Psoas muscle (tissue), 8 donors: ENCODE results near the gene PYGO2. TPM values are rescaled to one million over a fixed set of nuclear protein-coding genes. Genes with fewer than 3 reads are reported as not detected.
A peak's percentile ranks its signal among the peaks of the same experiment; 100 is the strongest.

Experiments used
- ATAC-seq, 4 donors: fragments of 200-7000 bp; cut with Tn5 transposase; one replicate each; pipeline ENCODE4 v1.9.1; 2020; ENCODE audit warnings: moderate library complexity in 3 of 4, mild to moderate bottlenecking in 2 of 4
- DNase-seq, 2 donors: peaks; one replicate each; pipeline ENCODE4 v3.0.0-alpha.2; 2020
- H3K27ac ChIP-seq: fragments of 200-600 bp; one replicate; pipeline ENCODE4 v1.8.0; 2022
- H3K27me3 ChIP-seq, 3 donors: fragments of 200-600 bp in 1 of 3; one replicate each; pipeline versions ENCODE4 v1.6.1 to v1.8.0; 2013 to 2022; ENCODE audit warnings: low read length in 2 of 3, mild to moderate bottlenecking in 2 of 3, moderate library complexity in 1 of 3; ENCODE audit not compliant: insufficient read depth in 3 of 3
- H3K36me3 ChIP-seq, 2 donors: fragments of 200-600 bp in 1 of 2; one replicate each; pipeline versions ENCODE4 v1.6.1 to v1.8.0; 2013 to 2022; ENCODE audit warnings: low read depth in 1 of 2, mild to moderate bottlenecking in 1 of 2, moderate library complexity in 1 of 2; ENCODE audit not compliant: insufficient read depth in 1 of 2
- H3K4me1 ChIP-seq: fragments of 200-600 bp; one replicate; pipeline ENCODE4 v1.8.0; 2022
- H3K4me3 ChIP-seq: fragments of 200-600 bp; one replicate; pipeline ENCODE4 v1.8.0; 2022; ENCODE audit warnings: mild to moderate bottlenecking
- H3K9me3 ChIP-seq: fragments of 200-600 bp; one replicate; pipeline ENCODE4 v1.8.0; 2022
- WGBS, 3 donors: extraction: QIAGEN DNeasy Blood & Tissue Kit; methylation state at CpG; one replicate each; pipeline versions ENCODE4 v1.1.6 to v1.1.7; 2013; 5-methylcytosine and 5-hydroxymethylcytosine counted together
- intact Hi-C, 2 donors: fragments of 100-400 bp; cut with DNase I; formaldehyde crosslinking; loops; one replicate each; pipeline versions ENCODE4 v1.11.0 to v1.14.2; 2022
- polyA plus RNA-seq, 3 donors: library from polyadenylated mRNA; stranded (reverse); fragments of 200-250 nt; gene quantifications; one replicate each; pipeline ENCODE4 v1.2.3, GENCODE V29; 2013
- total RNA-seq, 4 donors: library from RNA; stranded (reverse); fragmentation: NEBNext Ultra II Directional in 2 of 4; extraction: Animal tissue kit (Norgen Biotek cat#: 25700) in 2 of 4; gene quantifications; one replicate each; pipeline versions ENCODE4 v1.2.1 to v1.2.4, GENCODE V29; 2021 to 2023
- TF ChIP-seq, protein P1 (sequence below): fragments of 200-600 bp; IDR thresholded peaks from one replicate; pipeline ENCODE4 v1.8.0; 2022; ENCODE audit warnings: antibody characterized with exemption
- donor health status: healthy with polysubstance abuse.
- donor health status: DM: no; HTN: no; CAD: no; lungs with moderate emphysema.
- donor health status: Bipolar disorder and iron deficiency.
- donor health status: healthy.
- donor health status: DM: yes; HTN: yes; CAD: no.
- donor health status: DM: no; HTN: no; CAD: no.
- donor health status: DM: no; HTN: no; CAD: no.
- donor health status: DM: yes; HTN: yes; CAD: no.

PYGO2 gene
- total and polyA plus RNA-seq, 7 donors: 13.1 to 24.0 (median 16.9) TPM

DNA sequence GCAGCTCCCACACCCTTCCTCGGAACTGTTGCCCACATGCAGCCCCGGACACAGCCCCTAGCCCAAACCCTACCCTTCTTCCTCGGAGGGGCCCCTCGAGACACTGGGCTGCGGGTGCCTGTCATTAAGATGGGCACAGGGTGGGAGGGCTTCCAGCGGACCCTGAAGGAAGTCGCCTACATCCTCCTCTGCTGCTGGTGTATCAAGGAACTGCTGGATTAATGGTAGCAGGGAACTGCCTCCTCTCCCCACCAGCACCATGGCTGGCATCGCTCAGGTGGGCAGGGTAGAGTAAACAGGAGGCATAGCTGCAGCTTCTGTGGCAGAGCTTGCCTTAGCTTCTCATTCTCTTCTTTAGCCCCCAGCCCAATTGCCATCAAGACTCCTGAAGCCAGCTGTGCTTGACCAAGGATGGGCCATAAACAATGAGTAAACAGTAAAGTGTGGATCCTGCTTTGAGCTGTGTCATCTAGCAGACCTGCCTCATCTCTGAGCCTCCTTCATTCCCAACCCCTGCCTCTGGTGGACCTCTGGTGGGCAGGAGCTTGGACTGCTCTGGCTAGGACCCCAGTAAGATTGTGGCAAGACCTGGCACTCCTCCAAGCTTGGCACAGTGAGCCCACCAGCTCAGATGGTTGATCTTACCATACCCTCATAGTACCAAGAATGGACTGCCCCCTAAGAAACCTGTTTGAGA lies 32.1 kb upstream of the PYGO2 start, which contains the start of gene LENEP:
LENEP (plus strand) TSS at position 15 of the 697 bp plus-strand sequence; CDS start at position 37, 22 bp downstream.
- 69 to 76% (median 76%) methylated on average over 8 of the region's 8 CpGs for WGBS, 3 donors
- Histone ChIP-seq H3K4me1 (peaks cover 6% of the 10 kb centered on the region), H3K36me3 (peaks cover 0 to 22% of the 10 kb centered on the region in 2 donors), H3K4me3 (no peak within 1 kb of the TSS), H3K27ac (no peak within 1 kb of the TSS), H3K27me3 (no peaks in the 10 kb centered on the region), H3K9me3 (no peaks in the 10 kb centered on the region)
- DNase-seq (no peak), ATAC-seq (no peak)
- TF ChIP-seq, protein P1, sequence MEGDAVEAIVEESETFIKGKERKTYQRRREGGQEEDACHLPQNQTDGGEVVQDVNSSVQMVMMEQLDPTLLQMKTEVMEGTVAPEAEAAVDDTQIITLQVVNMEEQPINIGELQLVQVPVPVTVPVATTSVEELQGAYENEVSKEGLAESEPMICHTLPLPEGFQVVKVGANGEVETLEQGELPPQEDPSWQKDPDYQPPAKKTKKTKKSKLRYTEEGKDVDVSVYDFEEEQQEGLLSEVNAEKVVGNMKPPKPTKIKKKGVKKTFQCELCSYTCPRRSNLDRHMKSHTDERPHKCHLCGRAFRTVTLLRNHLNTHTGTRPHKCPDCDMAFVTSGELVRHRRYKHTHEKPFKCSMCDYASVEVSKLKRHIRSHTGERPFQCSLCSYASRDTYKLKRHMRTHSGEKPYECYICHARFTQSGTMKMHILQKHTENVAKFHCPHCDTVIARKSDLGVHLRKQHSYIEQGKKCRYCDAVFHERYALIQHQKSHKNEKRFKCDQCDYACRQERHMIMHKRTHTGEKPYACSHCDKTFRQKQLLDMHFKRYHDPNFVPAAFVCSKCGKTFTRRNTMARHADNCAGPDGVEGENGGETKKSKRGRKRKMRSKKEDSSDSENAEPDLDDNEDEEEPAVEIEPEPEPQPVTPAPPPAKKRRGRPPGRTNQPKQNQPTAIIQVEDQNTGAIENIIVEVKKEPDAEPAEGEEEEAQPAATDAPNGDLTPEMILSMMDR: no peak
- intact Hi-C loops: no loop called here

DNA sequence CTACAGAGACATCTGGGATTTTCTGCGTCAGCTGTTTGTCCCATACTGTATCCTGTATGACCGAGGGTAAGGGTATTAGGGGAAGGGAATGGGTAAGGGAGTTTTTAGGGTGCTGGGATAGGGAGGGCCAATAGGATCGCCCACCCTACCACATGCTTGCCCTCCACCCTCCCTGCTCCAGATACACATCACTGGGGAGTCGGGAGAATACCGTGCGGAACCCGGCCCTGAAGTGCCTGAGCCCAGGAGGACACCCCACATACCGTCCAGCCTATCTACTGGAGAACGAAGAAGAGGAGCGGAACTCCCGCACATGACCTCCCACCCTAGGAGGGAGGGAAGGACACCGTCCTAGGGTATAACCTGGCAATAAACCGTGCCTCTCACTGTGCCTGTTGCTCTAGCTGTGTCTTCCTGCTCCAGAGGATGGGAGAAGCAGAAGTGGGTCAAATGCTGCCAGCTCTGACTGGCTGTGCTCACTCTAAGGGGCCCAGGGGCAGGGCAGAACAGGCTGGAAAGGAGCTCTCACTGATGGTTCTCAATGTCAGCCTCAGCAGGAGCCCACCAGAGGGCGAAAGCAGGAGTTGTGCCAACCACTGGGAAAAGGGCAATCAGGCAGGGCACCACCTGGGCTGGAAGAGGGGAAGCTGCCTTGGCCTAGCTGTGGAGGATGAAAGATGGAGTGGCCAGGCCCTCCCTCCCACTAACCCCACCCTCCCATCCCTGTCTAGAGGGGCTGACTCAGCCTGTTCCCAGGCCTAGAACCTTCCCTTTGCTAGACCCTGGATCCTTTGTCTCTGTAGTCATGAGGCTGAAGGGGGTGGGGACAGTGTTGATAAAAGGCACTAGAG lies 31.4 kb upstream of the PYGO2 start:
- H3K9me3 ChIP-seq: no peaks in the 10 kb centered on the region
- no peak for DNase-seq
- peaks cover 9% of the 10 kb centered on the region for H3K4me1 ChIP-seq
- no peak overlapping the region for H3K4me3 ChIP-seq
- ATAC-seq: peak in 2 of 4 donors; percentile 6 to 11
- TF ChIP-seq, protein P1: no peak
- H3K36me3 ChIP-seq: peaks cover 0 to 30% of the 10 kb centered on the region in 2 donors
- H3K27me3 ChIP-seq: no peaks in the 10 kb centered on the region
- intact Hi-C loops: no loop called here
- WGBS, 3 donors: 82 to 86% (median 86%) methylated on average over 14 of the region's 14 CpGs
- no peak overlapping the region for H3K27ac ChIP-seq

DNA sequence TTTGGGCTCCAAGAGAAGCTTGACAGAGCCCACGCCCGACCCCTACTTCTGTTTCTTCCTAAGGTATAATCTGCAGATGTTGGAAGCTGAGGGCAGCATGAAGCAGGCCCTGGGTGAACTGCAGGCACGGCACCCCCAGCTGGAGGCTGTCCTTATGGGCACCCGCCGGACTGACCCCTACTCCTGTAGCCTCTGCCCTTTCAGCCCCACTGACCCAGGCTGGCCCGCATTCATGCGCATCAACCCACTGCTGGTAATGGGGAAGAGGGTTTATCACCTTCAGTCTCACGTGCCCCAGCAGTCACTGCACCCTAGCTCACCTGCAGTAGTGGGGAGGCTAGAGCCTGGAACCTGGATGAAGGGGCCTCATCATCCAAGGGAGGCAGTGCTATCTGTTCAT lies 28.7 kb upstream of the PYGO2 start:
- 90 to 93% (median 92%) methylated on average over 8 of the region's 8 CpGs for WGBS, 3 donors
- no peaks in the 10 kb centered on the region for H3K27me3 ChIP-seq
- H3K36me3 ChIP-seq: peaks cover 0 to 33% of the 10 kb centered on the region in 2 donors
- no peaks in the 10 kb centered on the region for H3K9me3 ChIP-seq
- H3K27ac ChIP-seq: no peak overlapping the region
- H3K4me1 ChIP-seq: peaks cover 5% of the 10 kb centered on the region
- no peak for ATAC-seq
- TF ChIP-seq, protein P1: no peak
- no peak overlapping the region for H3K4me3 ChIP-seq
- DNase-seq: peak in 1 of 2 donors; percentile 18
- intact Hi-C loops: no loop called here

DNA sequence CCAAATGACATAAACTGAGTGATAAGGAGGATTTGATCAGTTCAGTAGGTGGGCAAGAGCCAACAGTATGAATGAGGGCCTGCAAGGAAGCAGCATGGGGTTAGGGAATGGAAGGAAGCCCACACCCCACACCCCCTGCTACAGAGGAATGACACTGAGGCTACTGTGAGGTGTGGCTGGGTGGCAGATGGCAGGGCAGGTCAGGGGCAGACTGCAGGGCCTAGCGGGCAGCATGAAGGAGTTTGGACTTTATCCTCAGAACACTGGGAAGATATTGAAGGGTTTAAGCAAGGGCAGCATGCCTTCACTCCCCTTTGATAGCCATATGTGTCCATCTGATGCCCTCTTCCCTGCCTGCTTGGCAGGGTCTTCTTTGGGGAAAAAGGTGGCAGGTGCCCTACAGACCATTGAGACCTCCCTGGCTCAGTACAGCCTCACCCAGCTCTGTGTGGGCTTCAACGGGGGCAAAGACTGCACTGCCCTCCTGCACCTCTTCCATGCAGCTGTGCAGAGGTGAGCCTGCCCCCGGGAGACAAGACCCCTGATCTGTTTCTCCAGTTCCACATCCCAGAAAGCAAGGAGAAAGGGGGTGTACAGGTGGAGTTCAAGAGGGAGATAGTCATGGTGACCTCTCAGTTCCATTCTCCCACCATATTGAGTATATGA lies 27.7 kb upstream of the PYGO2 start:
- Histone ChIP-seq H3K36me3 (peaks cover 0 to 33% of the 10 kb centered on the region in 2 donors), H3K4me1 (peaks cover 6% of the 10 kb centered on the region), H3K9me3 (no peaks in the 10 kb centered on the region), H3K4me3 (no peak overlapping the region), H3K27me3 (no peaks in the 10 kb centered on the region), H3K27ac (no peak overlapping the region)
- intact Hi-C loops: no loop called here
- DNase-seq (peak in 1 of 2 donors; percentile 50), ATAC-seq (no peak)
- TF ChIP-seq, protein P1: no peak
- 77 to 89% (median 83%) methylated on average over 3 of the region's 3 CpGs for WGBS, 3 donors
